ENCODE measurements around the gene TEN1.

DNA sequence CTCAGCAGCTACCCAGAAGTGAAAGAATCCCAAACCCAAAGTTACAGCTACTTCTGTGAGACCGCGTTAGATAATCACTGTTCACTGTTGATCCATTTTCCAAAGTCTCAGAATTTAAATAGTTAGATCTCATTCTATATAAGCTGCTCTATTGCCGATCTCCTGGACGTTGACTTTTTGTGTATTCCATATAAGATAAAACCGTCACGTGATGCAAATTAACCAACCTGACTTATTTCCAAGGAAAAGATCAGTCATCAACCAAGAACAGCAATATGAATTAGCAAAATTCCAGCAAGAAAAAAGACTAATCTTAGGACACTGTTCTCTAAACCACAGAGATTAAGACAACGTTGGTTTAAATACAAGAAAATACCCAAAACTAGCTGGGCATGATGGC, 8.4 kb upstream of the TEN1 start:
- TF ChIP-seq, protein P1, sequence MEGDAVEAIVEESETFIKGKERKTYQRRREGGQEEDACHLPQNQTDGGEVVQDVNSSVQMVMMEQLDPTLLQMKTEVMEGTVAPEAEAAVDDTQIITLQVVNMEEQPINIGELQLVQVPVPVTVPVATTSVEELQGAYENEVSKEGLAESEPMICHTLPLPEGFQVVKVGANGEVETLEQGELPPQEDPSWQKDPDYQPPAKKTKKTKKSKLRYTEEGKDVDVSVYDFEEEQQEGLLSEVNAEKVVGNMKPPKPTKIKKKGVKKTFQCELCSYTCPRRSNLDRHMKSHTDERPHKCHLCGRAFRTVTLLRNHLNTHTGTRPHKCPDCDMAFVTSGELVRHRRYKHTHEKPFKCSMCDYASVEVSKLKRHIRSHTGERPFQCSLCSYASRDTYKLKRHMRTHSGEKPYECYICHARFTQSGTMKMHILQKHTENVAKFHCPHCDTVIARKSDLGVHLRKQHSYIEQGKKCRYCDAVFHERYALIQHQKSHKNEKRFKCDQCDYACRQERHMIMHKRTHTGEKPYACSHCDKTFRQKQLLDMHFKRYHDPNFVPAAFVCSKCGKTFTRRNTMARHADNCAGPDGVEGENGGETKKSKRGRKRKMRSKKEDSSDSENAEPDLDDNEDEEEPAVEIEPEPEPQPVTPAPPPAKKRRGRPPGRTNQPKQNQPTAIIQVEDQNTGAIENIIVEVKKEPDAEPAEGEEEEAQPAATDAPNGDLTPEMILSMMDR (IDR thresholded peaks at IDR 0.05; ENCODE audit: insufficient read depth, low read length, poor library complexity, severe bottlenecking): no peak
- no peak for TF ChIP-seq EZH2phosphoT487 (conservative IDR thresholded peaks at IDR 0.05; ENCODE audit: low read length)

Data from SU-DHL-6 (cell line).